ENCODE results near the gene SOX3. TPM values are rescaled to one million over a fixed set of nuclear protein-coding genes. Genes with fewer than 3 reads are reported as not detected.

Gene SOX3
- total RNA-seq, 1 donor = not detected

- Histone ChIP-seq H3K79me2 (ENCODE audit: insufficient read depth, low read length) (no peaks in the 10 kb centered on the region), H3K27ac (ENCODE audit: low read depth, low read length) (no peak overlapping the region), H3K9me3 (ENCODE audit: low read depth, low read length) (no peaks in the 10 kb centered on the region), H3K27me3 (ENCODE audit: insufficient read depth, low read length) (no peaks in the 10 kb centered on the region), H3K4me3 (ENCODE audit: insufficient read depth, low read length) (no peak overlapping the region), H3K4me1 (ENCODE audit: insufficient read depth, low read length) (no peaks in the 10 kb centered on the region), H2AFZ (ENCODE audit: low read length) (no peak overlapping the region), H4K20me1 (ENCODE audit: insufficient read depth, low read length) (no peaks in the 10 kb centered on the region), H3K36me3 (ENCODE audit: insufficient read depth, low read length) (no peaks in the 10 kb centered on the region), H3K4me2 (ENCODE audit: insufficient read depth, low read length) (no peak overlapping the region)
- DNase-seq (ENCODE audit: insufficient read length, low spot score, missing footprints) = no peak
- TF ChIP-seq CTCF (IDR thresholded peaks at IDR 0.05; ENCODE audit: extremely low read depth, low read depth, low read length) = no peak
Measured at GRCh38 chrX:140524556-140524955, 19.7 kb upstream of the SOX3 start.

- Histone ChIP-seq H3K9me3 (ENCODE audit: low read depth, low read length) (no peaks in the 10 kb centered on the region), H3K4me3 (ENCODE audit: insufficient read depth, low read length) (no peak overlapping the region), H3K4me2 (ENCODE audit: insufficient read depth, low read length) (no peak overlapping the region), H3K27ac (ENCODE audit: low read depth, low read length) (no peak overlapping the region), H3K79me2 (ENCODE audit: insufficient read depth, low read length) (no peaks in the 10 kb centered on the region), H4K20me1 (ENCODE audit: insufficient read depth, low read length) (no peaks in the 10 kb centered on the region), H3K36me3 (ENCODE audit: insufficient read depth, low read length) (no peaks in the 10 kb centered on the region), H3K27me3 (ENCODE audit: insufficient read depth, low read length) (no peaks in the 10 kb centered on the region), H3K4me1 (ENCODE audit: insufficient read depth, low read length) (no peaks in the 10 kb centered on the region), H2AFZ (ENCODE audit: low read length) (no peak overlapping the region)
- no peak for DNase-seq (ENCODE audit: insufficient read length, low spot score, missing footprints)
- TF ChIP-seq CTCF (IDR thresholded peaks at IDR 0.05; ENCODE audit: extremely low read depth, low read depth, low read length) = no peak
Measured at GRCh38 chrX:140521393-140521792, 16.5 kb upstream of the SOX3 start.

- no peak overlapping the region for H3K4me3 ChIP-seq (ENCODE audit: insufficient read depth, low read length)
- H4K20me1 ChIP-seq (ENCODE audit: insufficient read depth, low read length) = no peaks in the 10 kb centered on the region
- H3K27me3 ChIP-seq (ENCODE audit: insufficient read depth, low read length) = no peaks in the 10 kb centered on the region
- H3K36me3 ChIP-seq (ENCODE audit: insufficient read depth, low read length) = no peaks in the 10 kb centered on the region
- H3K4me1 ChIP-seq (ENCODE audit: insufficient read depth, low read length) = no peaks in the 10 kb centered on the region
- DNase-seq (ENCODE audit: insufficient read length, low spot score, missing footprints) = no peak
- H3K27ac ChIP-seq (ENCODE audit: low read depth, low read length) = no peak overlapping the region
- H3K9me3 ChIP-seq (ENCODE audit: low read depth, low read length) = no peaks in the 10 kb centered on the region
- TF ChIP-seq CTCF (IDR thresholded peaks at IDR 0.05; ENCODE audit: extremely low read depth, low read depth, low read length) = no peak
- H3K79me2 ChIP-seq (ENCODE audit: insufficient read depth, low read length) = no peaks in the 10 kb centered on the region
- H3K4me2 ChIP-seq (ENCODE audit: insufficient read depth, low read length) = no peak overlapping the region
- no peak overlapping the region for H2AFZ ChIP-seq (ENCODE audit: low read length)
Measured at GRCh38 chrX:140514554-140514953, 9.7 kb upstream of the SOX3 start.

GRCh38 chrX:140510895-140511295, 6.0 kb upstream of the SOX3 start:
- Histone ChIP-seq H3K36me3 (ENCODE audit: insufficient read depth, low read length) (no peaks in the 10 kb centered on the region), H3K4me3 (ENCODE audit: insufficient read depth, low read length) (no peak overlapping the region), H2AFZ (ENCODE audit: low read length) (no peak overlapping the region), H3K4me2 (ENCODE audit: insufficient read depth, low read length) (no peak overlapping the region), H4K20me1 (ENCODE audit: insufficient read depth, low read length) (no peaks in the 10 kb centered on the region), H3K27me3 (ENCODE audit: insufficient read depth, low read length) (peaks cover 11% of the 10 kb centered on the region), H3K79me2 (ENCODE audit: insufficient read depth, low read length) (no peaks in the 10 kb centered on the region), H3K27ac (ENCODE audit: low read depth, low read length) (no peak overlapping the region), H3K9me3 (ENCODE audit: low read depth, low read length) (no peaks in the 10 kb centered on the region), H3K4me1 (ENCODE audit: insufficient read depth, low read length) (no peaks in the 10 kb centered on the region)
- no peak for TF ChIP-seq CTCF (IDR thresholded peaks at IDR 0.05; ENCODE audit: extremely low read depth, low read depth, low read length)
- DNase-seq (ENCODE audit: insufficient read length, low spot score, missing footprints) = no peak

All from osteoblast (primary cell).